Measurements from ENCODE around the gene RBM28.

The RBM28 gene

GRCh38 chr7:128323459-128324367 is 20.0 kb downstream of the RBM28 start:
- no peaks in the 10 kb centered on the region for H3K27me3 ChIP-seq (ENCODE audit: control insufficient read depth, insufficient read depth, low read length)
- H3K9me3 ChIP-seq (ENCODE audit: control insufficient read depth, insufficient read depth, low read length) = no peaks in the 10 kb centered on the region
- H3K9ac ChIP-seq (ENCODE audit: low read depth, low read length) = no peak overlapping the region
- peaks cover 22% of the 10 kb centered on the region for H3K36me3 ChIP-seq (ENCODE audit: control insufficient read depth, insufficient read depth, low read length)
- no peak overlapping the region for H3K4me3 ChIP-seq (ENCODE audit: low read depth, low read length)
- H3K4me1 ChIP-seq (ENCODE audit: control insufficient read depth, insufficient read depth, low read length) = no peaks in the 10 kb centered on the region

- no peak overlapping the region for H3K9ac ChIP-seq (ENCODE audit: low read depth, low read length)
Measured at GRCh38 chr7:128323040-128323439, 20.7 kb downstream of the RBM28 start.

DNA sequence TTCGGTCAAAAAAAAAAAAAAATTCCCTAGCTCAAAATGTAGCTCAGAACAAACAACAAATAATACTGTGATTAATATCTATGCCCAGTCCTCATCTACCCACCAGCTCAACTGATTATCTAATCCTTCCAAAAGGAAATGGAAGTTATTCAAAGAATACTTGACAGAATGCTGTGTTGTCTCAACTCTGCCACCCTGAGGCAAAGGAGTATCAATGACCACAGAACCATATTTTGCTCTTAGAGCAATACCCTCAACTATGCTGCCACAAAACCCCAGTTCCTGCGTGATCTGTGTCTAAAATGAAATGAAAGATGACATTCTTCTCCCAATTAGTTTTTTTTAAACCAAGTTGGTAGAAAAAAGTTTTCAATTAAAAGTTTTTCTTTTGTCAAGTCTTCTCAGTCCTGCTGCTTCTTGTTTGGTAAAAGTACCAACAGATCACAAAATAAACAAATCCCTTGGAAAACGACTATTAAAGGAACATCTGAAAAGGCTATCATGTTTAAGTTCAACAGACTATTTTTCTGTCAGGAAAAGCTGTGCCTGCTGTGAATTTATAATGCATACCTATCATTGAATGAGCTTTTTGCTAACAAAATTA is 21.6 kb downstream of the RBM28 start:
- H3K9ac ChIP-seq (ENCODE audit: low read depth, low read length) = no peak overlapping the region
- H3K4me1 ChIP-seq (ENCODE audit: control insufficient read depth, insufficient read depth, low read length) = no peaks in the 10 kb centered on the region
- H3K4me3 ChIP-seq (ENCODE audit: low read depth, low read length) = no peak overlapping the region
- H3K27me3 ChIP-seq (ENCODE audit: control insufficient read depth, insufficient read depth, low read length) = no peaks in the 10 kb centered on the region
- no peaks in the 10 kb centered on the region for H3K9me3 ChIP-seq (ENCODE audit: control insufficient read depth, insufficient read depth, low read length)
- H3K36me3 ChIP-seq (ENCODE audit: control insufficient read depth, insufficient read depth, low read length) = peaks cover 29% of the 10 kb centered on the region

More at GRCh38 chr7:128323040-128323439, 20.7 kb downstream of the RBM28 start:
- no peaks in the 10 kb centered on the region for H3K9me3 ChIP-seq (ENCODE audit: control insufficient read depth, insufficient read depth, low read length)
- no peak overlapping the region for H3K4me3 ChIP-seq (ENCODE audit: low read depth, low read length)
- no peaks in the 10 kb centered on the region for H3K27me3 ChIP-seq (ENCODE audit: control insufficient read depth, insufficient read depth, low read length)
- no peaks in the 10 kb centered on the region for H3K4me1 ChIP-seq (ENCODE audit: control insufficient read depth, insufficient read depth, low read length)
- H3K36me3 ChIP-seq (ENCODE audit: control insufficient read depth, insufficient read depth, low read length) = peaks cover 22% of the 10 kb centered on the region

DNA sequence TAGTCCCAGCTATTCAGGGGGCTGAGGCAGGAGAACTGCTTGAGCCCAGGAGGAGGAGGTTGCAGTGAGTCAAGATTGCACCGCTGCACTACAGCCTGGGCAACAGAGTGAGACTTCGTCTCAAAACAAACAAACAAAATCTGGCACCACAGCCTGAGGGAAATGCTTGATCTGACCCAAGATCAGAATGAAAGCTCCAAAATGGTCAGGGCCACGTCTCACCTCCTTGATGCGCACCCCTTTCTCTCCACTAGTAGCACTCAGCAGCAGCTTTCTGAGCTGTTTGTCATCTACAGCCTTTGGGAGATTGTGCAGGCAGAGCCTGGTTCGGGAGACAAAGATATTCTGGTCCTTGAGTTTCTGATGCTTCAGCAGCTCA is 22.7 kb downstream of the RBM28 start:
- no peak overlapping the region for H3K4me3 ChIP-seq (ENCODE audit: low read depth, low read length)
- no peaks in the 10 kb centered on the region for H3K4me1 ChIP-seq (ENCODE audit: control insufficient read depth, insufficient read depth, low read length)
- H3K27me3 ChIP-seq (ENCODE audit: control insufficient read depth, insufficient read depth, low read length) = no peaks in the 10 kb centered on the region
- H3K9me3 ChIP-seq (ENCODE audit: control insufficient read depth, insufficient read depth, low read length) = no peaks in the 10 kb centered on the region
- H3K9ac ChIP-seq (ENCODE audit: low read depth, low read length) = no peak overlapping the region
- H3K36me3 ChIP-seq (ENCODE audit: control insufficient read depth, insufficient read depth, low read length) = peaks cover 34% of the 10 kb centered on the region

DNA sequence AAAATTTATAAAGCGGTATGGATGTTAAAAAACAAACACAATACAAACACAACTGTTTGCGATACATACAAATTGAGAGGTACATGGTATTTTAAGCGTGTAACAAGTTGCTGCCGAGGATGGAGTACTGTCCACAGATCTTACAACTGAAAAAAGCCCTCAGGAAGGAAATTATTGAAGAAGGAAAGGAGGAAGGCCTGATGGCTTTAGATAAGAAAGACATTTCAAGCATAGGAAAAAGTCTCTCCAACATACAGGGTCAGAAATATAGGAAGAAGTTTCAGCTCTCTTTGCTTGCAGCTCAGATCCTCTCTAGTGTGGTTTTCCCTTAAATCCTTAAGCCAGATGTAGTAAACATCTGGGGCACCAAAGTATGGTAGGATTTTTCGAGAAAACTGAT is 25.0 kb downstream of the RBM28 start:
- Histone ChIP-seq H3K27me3 (ENCODE audit: control insufficient read depth, insufficient read depth, low read length) (no peaks in the 10 kb centered on the region), H3K9ac (ENCODE audit: low read depth, low read length) (no peak overlapping the region), H3K9me3 (ENCODE audit: control insufficient read depth, insufficient read depth, low read length) (no peaks in the 10 kb centered on the region), H3K4me3 (ENCODE audit: low read depth, low read length) (no peak overlapping the region), H3K4me1 (ENCODE audit: control insufficient read depth, insufficient read depth, low read length) (no peaks in the 10 kb centered on the region), H3K36me3 (ENCODE audit: control insufficient read depth, insufficient read depth, low read length) (peaks cover 41% of the 10 kb centered on the region)

- Histone ChIP-seq H3K9me3 (ENCODE audit: control insufficient read depth, insufficient read depth, low read length) (no peaks in the 10 kb centered on the region), H3K36me3 (ENCODE audit: control insufficient read depth, insufficient read depth, low read length) (peaks cover 28% of the 10 kb centered on the region), H3K9ac (ENCODE audit: low read depth, low read length) (no peak overlapping the region), H3K4me1 (ENCODE audit: control insufficient read depth, insufficient read depth, low read length) (no peaks in the 10 kb centered on the region), H3K4me3 (ENCODE audit: low read depth, low read length) (no peak overlapping the region), H3K27me3 (ENCODE audit: control insufficient read depth, insufficient read depth, low read length) (no peaks in the 10 kb centered on the region)
Measured at GRCh38 chr7:128311013-128311412, 32.7 kb downstream of the RBM28 start.

GRCh38 chr7:128310499-128310898 is 33.2 kb downstream of the RBM28 start:
- H3K36me3 ChIP-seq (ENCODE audit: control insufficient read depth, insufficient read depth, low read length) = peaks cover 28% of the 10 kb centered on the region
- no peak overlapping the region for H3K4me3 ChIP-seq (ENCODE audit: low read depth, low read length)
- H3K27me3 ChIP-seq (ENCODE audit: control insufficient read depth, insufficient read depth, low read length) = no peaks in the 10 kb centered on the region
- no peak overlapping the region for H3K9ac ChIP-seq (ENCODE audit: low read depth, low read length)
- no peaks in the 10 kb centered on the region for H3K4me1 ChIP-seq (ENCODE audit: control insufficient read depth, insufficient read depth, low read length)
- H3K9me3 ChIP-seq (ENCODE audit: control insufficient read depth, insufficient read depth, low read length) = no peaks in the 10 kb centered on the region

DNA sequence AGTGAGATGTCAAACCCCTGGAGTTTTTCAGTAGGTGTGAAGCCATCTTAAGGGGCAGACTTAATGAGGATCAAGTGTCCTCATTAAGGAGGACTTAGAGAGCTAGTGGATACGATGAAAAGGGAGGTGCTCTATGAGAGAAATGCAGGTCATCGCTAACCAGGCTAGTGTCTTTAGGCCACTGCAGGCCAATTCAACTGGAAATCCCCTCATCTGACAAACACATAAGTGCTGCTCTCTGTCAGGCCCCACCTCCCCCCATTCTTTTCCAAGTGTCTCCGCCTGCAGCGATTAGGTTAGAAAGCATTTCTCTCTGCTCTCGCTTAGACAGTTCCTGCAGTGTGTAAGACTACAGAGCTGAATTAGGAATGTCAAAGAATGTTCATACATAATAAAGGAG is 33.7 kb downstream of the RBM28 start:
- Histone ChIP-seq H3K9ac (ENCODE audit: low read depth, low read length) (no peak overlapping the region), H3K4me1 (ENCODE audit: control insufficient read depth, insufficient read depth, low read length) (no peaks in the 10 kb centered on the region), H3K27me3 (ENCODE audit: control insufficient read depth, insufficient read depth, low read length) (no peaks in the 10 kb centered on the region), H3K36me3 (ENCODE audit: control insufficient read depth, insufficient read depth, low read length) (peaks cover 27% of the 10 kb centered on the region), H3K4me3 (ENCODE audit: low read depth, low read length) (no peak overlapping the region), H3K9me3 (ENCODE audit: control insufficient read depth, insufficient read depth, low read length) (no peaks in the 10 kb centered on the region)

DNA sequence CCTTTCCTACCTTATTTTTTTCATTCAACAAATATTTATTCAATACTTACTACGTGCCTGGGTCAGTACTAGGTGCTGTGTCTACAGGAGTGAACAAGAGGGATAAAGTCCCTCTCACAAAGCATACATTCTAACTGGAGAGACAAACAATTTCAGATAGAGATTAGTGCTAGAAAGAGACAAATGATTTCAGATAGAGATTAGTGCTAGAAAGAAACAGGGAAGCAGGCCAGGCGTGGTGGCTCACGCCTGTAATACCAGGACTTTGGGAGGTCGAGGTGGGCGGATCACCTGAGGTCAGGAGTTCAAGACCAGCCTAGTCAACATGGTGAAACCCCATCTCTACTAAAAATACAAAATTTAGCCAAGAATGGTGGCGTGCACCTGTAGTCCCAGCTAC is 34.6 kb downstream of the RBM28 start:
- no peaks in the 10 kb centered on the region for H3K4me1 ChIP-seq (ENCODE audit: control insufficient read depth, insufficient read depth, low read length)
- no peaks in the 10 kb centered on the region for H3K9me3 ChIP-seq (ENCODE audit: control insufficient read depth, insufficient read depth, low read length)
- H3K9ac ChIP-seq (ENCODE audit: low read depth, low read length) = no peak overlapping the region
- H3K27me3 ChIP-seq (ENCODE audit: control insufficient read depth, insufficient read depth, low read length) = no peaks in the 10 kb centered on the region
- no peak overlapping the region for H3K4me3 ChIP-seq (ENCODE audit: low read depth, low read length)
- H3K36me3 ChIP-seq (ENCODE audit: control insufficient read depth, insufficient read depth, low read length) = peaks cover 19% of the 10 kb centered on the region

GRCh38 chr7:128307061-128307460 is 36.6 kb downstream of the RBM28 start:
- no peaks in the 10 kb centered on the region for H3K4me1 ChIP-seq (ENCODE audit: control insufficient read depth, insufficient read depth, low read length)

DNA sequence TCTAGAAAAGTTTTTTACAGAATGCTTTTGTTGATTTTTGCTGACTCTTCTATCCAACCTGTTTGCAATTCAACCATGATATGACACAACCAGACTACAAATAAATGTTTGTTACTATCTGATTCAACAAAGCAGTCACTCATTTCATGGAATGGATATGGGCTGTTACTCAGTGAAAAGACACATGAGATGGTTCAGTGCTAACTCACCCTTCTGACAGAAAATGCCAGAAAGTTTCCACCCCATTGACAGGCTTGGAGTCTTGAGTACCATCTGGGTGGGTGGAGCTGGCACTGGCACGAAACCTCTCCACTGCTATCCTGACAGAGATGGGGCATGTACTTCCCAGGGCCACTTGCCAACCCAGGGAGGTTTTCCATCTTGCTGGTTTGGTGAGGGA is 39.5 kb downstream of the RBM28 start:
- H3K4me3 ChIP-seq (ENCODE audit: low read depth, low read length) = no peak overlapping the region
- H3K27me3 ChIP-seq (ENCODE audit: control insufficient read depth, insufficient read depth, low read length) = no peaks in the 10 kb centered on the region
- peaks cover 2% of the 10 kb centered on the region for H3K36me3 ChIP-seq (ENCODE audit: control insufficient read depth, insufficient read depth, low read length)
- H3K4me1 ChIP-seq (ENCODE audit: control insufficient read depth, insufficient read depth, low read length) = peaks cover 13% of the 10 kb centered on the region
- H3K9me3 ChIP-seq (ENCODE audit: control insufficient read depth, insufficient read depth, low read length) = no peaks in the 10 kb centered on the region
- no peak overlapping the region for H3K9ac ChIP-seq (ENCODE audit: low read depth, low read length)

More at GRCh38 chr7:128307061-128307460, 36.6 kb downstream of the RBM28 start:
- no peak overlapping the region for H3K4me3 ChIP-seq (ENCODE audit: low read depth, low read length)
- H3K27me3 ChIP-seq (ENCODE audit: control insufficient read depth, insufficient read depth, low read length) = no peaks in the 10 kb centered on the region
- peaks cover 11% of the 10 kb centered on the region for H3K36me3 ChIP-seq (ENCODE audit: control insufficient read depth, insufficient read depth, low read length)
- no peak overlapping the region for H3K9ac ChIP-seq (ENCODE audit: low read depth, low read length)
- no peaks in the 10 kb centered on the region for H3K9me3 ChIP-seq (ENCODE audit: control insufficient read depth, insufficient read depth, low read length)

DNA sequence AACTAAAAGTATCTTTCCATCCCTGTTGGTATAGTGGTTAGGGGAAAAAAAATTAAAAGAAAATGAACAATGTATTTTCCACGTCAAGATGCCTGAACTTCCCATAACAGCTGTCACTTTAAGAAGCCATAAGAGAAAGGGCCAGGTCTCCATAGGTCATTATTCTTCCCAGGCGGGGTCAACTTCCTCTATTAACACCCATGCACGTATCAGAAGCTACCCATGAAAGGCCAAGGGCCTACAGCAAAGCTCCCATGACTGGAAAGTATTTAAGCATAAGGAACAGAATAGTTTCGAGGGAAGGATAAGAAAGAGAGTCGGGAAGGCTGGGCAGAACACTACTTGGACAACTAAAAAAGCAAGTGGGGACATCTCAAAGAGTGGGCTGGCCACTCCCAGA is 40.1 kb downstream of the RBM28 start:
- H3K9me3 ChIP-seq (ENCODE audit: control insufficient read depth, insufficient read depth, low read length) = no peaks in the 10 kb centered on the region
- no peak overlapping the region for H3K4me3 ChIP-seq (ENCODE audit: low read depth, low read length)
- no peaks in the 10 kb centered on the region for H3K27me3 ChIP-seq (ENCODE audit: control insufficient read depth, insufficient read depth, low read length)
- H3K4me1 ChIP-seq (ENCODE audit: control insufficient read depth, insufficient read depth, low read length) = peaks cover 17% of the 10 kb centered on the region
- peaks cover 2% of the 10 kb centered on the region for H3K36me3 ChIP-seq (ENCODE audit: control insufficient read depth, insufficient read depth, low read length)
- H3K9ac ChIP-seq (ENCODE audit: low read depth, low read length) = no peak overlapping the region

Data from iPS-15b (cell line).